ENCODE data around the gene TPP2.

DNA sequence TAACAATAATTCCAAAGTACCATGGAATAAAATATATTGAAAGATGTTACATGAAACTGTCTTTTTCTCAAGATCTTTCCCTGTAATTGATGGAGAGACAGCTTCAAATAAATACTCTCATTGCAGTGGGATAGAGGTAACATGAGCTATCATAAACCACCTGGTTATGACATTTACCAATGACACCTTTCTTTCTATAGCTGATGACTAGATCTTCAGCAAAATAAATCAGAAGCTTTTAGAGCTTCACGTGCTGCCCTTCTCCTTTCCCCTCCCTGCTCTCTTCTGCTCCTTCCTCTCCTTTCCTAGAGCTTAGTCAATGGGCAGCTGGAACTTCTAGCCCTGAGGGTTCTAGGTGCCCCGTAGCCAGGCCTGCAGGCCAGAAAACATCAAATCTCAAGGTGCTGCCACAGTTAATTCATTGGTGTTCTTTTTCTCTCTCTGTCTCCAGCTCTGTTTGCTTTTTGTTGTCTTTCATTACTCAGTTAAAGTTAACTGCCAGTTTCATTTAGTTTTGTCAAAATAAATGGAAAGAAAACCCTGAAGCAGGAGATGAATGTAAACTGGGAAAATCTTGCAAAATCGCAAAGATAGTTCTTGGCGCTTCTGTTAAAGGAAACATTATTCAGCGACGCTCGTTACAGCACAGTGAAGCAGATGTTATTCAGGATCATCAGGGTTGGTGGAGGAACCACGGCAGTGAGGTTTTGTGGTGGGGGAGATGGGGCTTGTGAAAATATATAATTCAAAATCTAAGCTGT, 106.4 kb downstream of the TPP2 start:
- no peak for TF ChIP-seq POLR2A (IDR thresholded peaks at IDR 0.05; ENCODE audit: low read length)
- no peak for TF ChIP-seq GATA1 (IDR thresholded peaks at IDR 0.05; ENCODE audit: low read depth, low read length)

Measured in erythroblast (primary cell).